ENCODE data around the gene GSK3B. TPM values are rescaled to one million over a fixed set of nuclear protein-coding genes. Genes with fewer than 3 reads are reported as not detected.

The GSK3B gene
- total RNA-seq, 2 donors from 2014 or later, result 42.2 to 45.2 TPM

DNA sequence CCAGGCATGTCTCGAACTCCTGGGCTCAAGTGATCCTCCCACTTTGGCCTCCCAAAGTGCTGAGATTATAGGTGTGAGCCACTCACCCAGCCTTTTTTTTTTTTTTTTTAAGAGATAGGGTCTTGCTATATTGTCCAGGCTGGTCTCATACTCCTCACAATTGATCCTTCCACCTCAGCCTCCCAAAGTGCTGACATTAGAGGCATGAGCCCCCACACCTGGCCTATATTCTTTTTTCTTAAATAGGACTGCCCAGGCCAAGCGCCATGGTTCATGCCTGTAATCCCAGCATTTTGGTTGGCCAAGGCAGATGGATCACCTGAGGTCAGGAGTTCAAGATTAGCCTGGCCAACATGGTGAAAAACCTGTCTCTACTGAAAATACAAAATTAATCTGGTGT lies 299.8 kb downstream of the GSK3B start:
- no peak overlapping the region for H3K27ac Mint-ChIP-seq
- H3K36me3 Mint-ChIP-seq (ENCODE audit: low read depth), result peaks cover 3% of the 10 kb centered on the region
- no peaks in the 10 kb centered on the region for H3K9me3 ChIP-seq (ENCODE audit: control insufficient read depth, low read length, poor library complexity, severe bottlenecking)
- H3K4me1 Mint-ChIP-seq, result peaks cover 3% of the 10 kb centered on the region
- peaks cover 10% of the 10 kb centered on the region for H3K27me3 Mint-ChIP-seq
- DNase-seq (no peak), ATAC-seq (no peak)
- H3K4me3 Mint-ChIP-seq, result no peak overlapping the region

DNA sequence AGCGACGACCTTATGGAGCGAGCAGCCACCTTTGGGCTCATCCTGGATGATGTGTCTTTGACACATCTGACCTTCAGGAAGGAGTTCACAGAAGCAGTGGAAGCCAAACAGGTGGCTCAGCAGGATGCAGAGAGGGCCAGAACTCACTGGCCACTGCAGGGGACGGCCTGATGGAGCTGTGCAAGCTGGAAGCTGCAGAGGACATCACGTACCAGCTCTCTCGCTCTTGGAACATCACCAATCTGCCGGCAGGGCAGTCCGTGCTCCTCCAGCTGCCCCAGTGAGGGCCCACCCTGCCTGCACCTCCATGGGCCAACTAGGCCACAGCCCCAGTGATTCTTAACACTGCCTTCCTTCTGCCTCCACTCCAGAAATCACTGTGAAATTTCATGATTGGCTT lies 302.0 kb downstream of the GSK3B start:
- peaks cover 10% of the 10 kb centered on the region for H3K27me3 Mint-ChIP-seq

DNA sequence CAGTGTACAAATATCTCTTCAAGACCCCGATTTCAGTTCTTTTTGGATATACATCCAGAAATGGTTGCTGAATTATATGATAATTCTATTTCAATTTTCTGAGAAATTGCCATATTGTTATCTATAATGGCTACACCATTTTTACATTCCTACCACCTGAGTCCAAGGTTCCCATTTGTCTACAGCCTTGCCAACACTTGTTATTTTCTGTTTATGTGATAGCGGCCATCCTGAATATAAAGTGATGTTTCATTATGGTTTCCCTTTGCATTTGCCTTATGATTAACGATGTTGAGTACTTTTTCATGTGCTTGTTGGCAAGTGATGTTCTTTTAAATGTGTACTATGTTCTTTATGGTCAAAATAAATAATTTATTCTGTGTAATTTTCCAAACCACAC lies 303.9 kb downstream of the GSK3B start:
- Mint-ChIP-seq H3K36me3 (ENCODE audit: low read depth) (peaks cover 4% of the 10 kb centered on the region), H3K4me1 (peaks cover under 1% of the 10 kb centered on the region), H3K27me3 (peaks cover 1% of the 10 kb centered on the region), H3K27ac (no peak overlapping the region), H3K4me3 (no peak overlapping the region)
- DNase-seq (no peak), ATAC-seq (no peak)
- H3K9me3 ChIP-seq (ENCODE audit: control insufficient read depth, low read length, poor library complexity, severe bottlenecking), result no peaks in the 10 kb centered on the region

More for the DNA sequence above, 302.0 kb downstream of the GSK3B start:
- H3K9me3 ChIP-seq (ENCODE audit: control insufficient read depth, low read length, poor library complexity, severe bottlenecking), result no peaks in the 10 kb centered on the region
- Mint-ChIP-seq H3K27ac (no peak overlapping the region), H3K4me1 (peaks cover 3% of the 10 kb centered on the region), H3K4me3 (no peak overlapping the region), H3K36me3 (ENCODE audit: low read depth) (peaks cover 4% of the 10 kb centered on the region)
- DNase-seq, result no peak
- ATAC-seq, result no peak

DNA sequence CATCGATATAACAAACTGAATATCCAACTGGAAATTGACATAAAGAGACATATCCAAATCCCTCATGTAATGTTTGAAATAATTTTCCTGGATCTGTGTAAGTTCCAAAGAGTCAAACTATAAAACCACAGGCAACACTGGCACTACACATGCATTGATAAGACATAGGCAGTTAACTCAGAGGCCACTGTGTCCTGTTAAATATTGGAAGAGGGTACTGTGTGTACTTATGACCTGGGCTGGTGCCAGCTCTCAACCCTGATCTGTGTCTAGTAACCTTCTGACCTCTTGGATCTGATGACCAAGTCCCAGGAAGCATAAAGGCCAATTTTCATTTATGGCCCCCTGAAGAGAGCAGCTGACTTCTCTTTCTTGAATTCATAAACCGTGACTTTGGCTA lies 307.8 kb downstream of the GSK3B start:
- ATAC-seq, result no peak

DNA sequence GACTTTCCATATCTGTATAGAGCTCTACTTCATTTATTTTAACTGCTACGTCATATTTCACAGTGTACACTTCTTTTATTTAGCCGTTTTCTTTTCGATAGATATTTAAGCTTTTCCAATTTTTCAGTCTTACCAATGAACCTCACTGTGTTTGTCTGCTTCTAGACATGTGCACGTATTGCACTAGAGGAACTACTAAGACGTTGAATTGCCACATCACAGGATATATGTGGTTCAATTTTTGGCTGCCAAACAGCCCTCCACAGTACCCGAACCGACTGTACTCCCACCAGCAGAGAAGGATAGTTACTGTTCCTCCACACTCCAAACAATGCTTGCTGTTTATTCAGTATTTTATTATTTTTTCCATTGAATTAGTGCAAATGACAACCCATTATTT lies 310.4 kb downstream of the GSK3B start:
- Mint-ChIP-seq H3K27ac (no peak overlapping the region), H3K27me3 (no peaks in the 10 kb centered on the region), H3K4me3 (no peak overlapping the region), H3K36me3 (ENCODE audit: low read depth) (peaks cover 4% of the 10 kb centered on the region), H3K4me1 (peaks cover 2% of the 10 kb centered on the region)
- no peaks in the 10 kb centered on the region for H3K9me3 ChIP-seq (ENCODE audit: control insufficient read depth, low read length, poor library complexity, severe bottlenecking)
- no peak for ATAC-seq
- DNase-seq, result no peak

More for the DNA sequence above, 307.8 kb downstream of the GSK3B start:
- H3K9me3 ChIP-seq (ENCODE audit: control insufficient read depth, low read length, poor library complexity, severe bottlenecking), result no peaks in the 10 kb centered on the region
- H3K4me3 Mint-ChIP-seq, result no peak overlapping the region
- no peaks in the 10 kb centered on the region for H3K4me1 Mint-ChIP-seq
- no peaks in the 10 kb centered on the region for H3K27me3 Mint-ChIP-seq
- H3K36me3 Mint-ChIP-seq (ENCODE audit: low read depth), result peaks cover 6% of the 10 kb centered on the region
- no peak overlapping the region for H3K27ac Mint-ChIP-seq
- DNase-seq, result no peak

DNA sequence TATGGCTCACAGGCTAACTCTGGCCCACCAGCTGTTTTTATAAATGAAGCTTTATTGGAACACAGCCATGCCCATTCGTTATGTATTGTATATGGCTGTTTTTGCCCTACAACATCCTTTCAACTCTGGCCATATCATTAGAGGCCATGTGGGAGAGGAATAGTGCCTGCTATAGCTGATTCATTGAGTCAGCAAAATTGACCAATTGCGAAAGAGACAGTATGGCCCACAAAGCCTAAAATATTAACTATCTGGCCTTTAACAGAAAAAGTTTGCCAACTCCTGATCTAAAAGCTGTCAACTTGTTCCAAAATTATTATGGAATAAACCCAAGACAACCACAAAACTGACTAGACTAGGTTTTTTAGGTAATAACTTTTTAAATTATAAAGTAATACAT lies 311.0 kb downstream of the GSK3B start:
- Mint-ChIP-seq H3K27me3 (no peaks in the 10 kb centered on the region), H3K4me3 (no peak overlapping the region), H3K27ac (no peak overlapping the region), H3K36me3 (ENCODE audit: low read depth) (peaks cover 4% of the 10 kb centered on the region), H3K4me1 (peaks cover 2% of the 10 kb centered on the region)
- DNase-seq (no peak), ATAC-seq (no peak)
- H3K9me3 ChIP-seq (ENCODE audit: control insufficient read depth, low read length, poor library complexity, severe bottlenecking), result no peaks in the 10 kb centered on the region

DNA sequence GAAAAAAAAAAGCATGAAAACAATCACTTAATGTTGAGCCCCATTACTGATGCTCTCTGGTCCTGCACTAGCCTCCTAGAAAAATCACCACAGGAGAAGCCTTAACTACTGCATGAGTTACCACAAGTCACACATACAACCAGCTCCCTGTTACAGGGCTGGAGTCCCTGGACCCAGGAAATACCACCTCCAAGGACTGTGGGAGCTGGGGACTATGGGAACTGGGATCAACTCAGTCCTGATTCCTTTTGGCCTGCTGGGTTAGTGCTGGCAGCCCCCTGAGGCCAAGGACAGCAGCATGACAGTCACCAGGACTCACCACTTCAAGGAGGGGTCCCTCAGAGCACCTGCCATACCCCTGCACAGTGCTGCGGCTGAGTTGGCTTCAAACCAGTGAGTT lies 311.8 kb downstream of the GSK3B start:
- H3K9me3 ChIP-seq (ENCODE audit: control insufficient read depth, low read length, poor library complexity, severe bottlenecking), result no peaks in the 10 kb centered on the region
- no peak overlapping the region for H3K4me3 Mint-ChIP-seq

DNA sequence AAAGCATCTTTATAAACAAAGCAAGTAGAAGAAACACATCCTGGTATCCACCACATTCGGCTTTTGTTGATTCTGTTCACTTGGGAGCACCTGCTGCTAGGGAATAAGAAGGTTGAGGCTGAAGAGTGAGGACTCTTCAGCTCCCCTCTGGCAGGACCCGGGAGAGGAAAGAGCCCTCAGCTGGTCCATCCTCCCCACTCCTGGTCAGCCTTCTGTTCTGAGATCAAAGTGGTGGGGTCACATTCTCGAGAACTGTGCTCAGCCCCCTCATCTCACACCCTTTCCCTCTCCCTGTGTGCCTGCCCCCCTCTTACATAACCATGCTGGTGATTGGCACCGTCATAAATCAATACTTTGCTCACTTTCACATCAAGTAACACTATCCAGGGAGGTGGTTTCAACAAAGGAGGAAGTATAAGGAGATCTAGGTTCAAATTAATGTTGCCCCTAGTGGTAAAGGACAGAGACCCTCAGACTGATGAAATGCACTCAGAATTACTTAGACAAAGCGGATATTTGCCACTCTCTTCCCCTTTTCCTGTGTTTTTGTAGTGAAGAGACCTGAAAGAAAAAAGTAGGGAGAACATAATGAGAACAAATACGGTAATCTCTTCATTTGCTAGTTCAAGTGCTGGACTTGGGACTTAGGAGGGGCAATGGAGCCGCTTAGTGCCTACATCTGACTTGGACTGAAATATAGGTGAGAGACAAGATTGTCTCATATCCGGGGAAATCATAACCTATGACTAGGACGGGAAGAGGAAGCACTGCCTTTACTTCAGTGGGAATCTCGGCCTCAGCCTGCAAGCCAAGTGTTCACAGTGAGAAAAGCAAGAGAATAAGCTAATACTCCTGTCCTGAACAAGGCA lies 312.7 kb downstream of the GSK3B start, which contains the start of gene NR1I2:
NR1I2 (plus strand) TSS at position 772 of the 869 bp plus-strand sequence.
- DNase-seq (no peak), ATAC-seq (no peak)
- peak within 1 kb of the TSS; percentile 35 for H3K27ac Mint-ChIP-seq
- H3K36me3 Mint-ChIP-seq (ENCODE audit: low read depth), result peaks cover 2% of the 10 kb centered on the region
- peaks cover 2% of the 10 kb centered on the region for H3K4me1 Mint-ChIP-seq
- H3K27me3 Mint-ChIP-seq, result no peaks in the 10 kb centered on the region
- no peak within 1 kb of the TSS for H3K4me3 Mint-ChIP-seq
- H3K9me3 ChIP-seq (ENCODE audit: control insufficient read depth, low read length, poor library complexity, severe bottlenecking), result no peaks in the 10 kb centered on the region

More for the DNA sequence above, 311.8 kb downstream of the GSK3B start:
- H3K27me3 Mint-ChIP-seq, result no peaks in the 10 kb centered on the region
- H3K4me1 Mint-ChIP-seq, result peaks cover 2% of the 10 kb centered on the region
- no peak for DNase-seq
- no peak overlapping the region for H3K27ac Mint-ChIP-seq
- peaks cover 4% of the 10 kb centered on the region for H3K36me3 Mint-ChIP-seq (ENCODE audit: low read depth)
- ATAC-seq, result no peak

DNA sequence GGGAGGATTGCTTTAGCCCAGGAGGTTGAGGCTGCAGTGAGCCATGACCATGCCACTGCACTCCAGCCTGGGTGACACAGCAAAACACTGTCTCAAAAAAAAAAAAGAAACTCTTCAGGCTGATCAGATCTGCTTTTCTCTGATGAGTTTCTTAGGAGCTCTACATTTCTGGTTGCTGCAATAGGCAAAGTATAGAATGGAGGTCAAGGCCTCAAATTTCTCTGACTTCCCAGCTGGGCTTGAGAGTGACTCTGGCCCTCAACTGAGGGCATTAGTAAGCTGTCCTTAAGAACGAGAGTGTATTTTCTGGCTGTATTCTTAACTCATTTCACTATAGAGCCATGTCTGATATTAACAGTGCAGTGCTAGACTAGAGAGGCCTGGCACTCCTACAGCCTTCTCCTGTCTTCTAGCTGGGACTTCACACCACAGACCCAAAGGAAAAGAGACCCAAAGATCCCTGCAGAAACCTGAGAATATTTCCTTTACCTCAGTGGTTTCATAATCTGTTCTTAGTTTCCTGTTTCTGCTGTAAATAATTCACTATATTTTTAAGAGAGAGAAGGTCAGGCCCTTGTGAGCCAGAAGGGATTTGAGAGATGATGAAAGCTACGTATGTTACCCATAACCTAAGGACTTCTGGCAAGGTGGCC lies 314.4 kb downstream of the GSK3B start:
- Mint-ChIP-seq H3K27ac (no peak overlapping the region), H3K36me3 (ENCODE audit: low read depth) (peaks cover 4% of the 10 kb centered on the region), H3K4me1 (peaks cover 2% of the 10 kb centered on the region), H3K4me3 (no peak overlapping the region), H3K27me3 (no peaks in the 10 kb centered on the region)
- ATAC-seq (no peak), DNase-seq (no peak)
- no peaks in the 10 kb centered on the region for H3K9me3 ChIP-seq (ENCODE audit: control insufficient read depth, low read length, poor library complexity, severe bottlenecking)

DNA sequence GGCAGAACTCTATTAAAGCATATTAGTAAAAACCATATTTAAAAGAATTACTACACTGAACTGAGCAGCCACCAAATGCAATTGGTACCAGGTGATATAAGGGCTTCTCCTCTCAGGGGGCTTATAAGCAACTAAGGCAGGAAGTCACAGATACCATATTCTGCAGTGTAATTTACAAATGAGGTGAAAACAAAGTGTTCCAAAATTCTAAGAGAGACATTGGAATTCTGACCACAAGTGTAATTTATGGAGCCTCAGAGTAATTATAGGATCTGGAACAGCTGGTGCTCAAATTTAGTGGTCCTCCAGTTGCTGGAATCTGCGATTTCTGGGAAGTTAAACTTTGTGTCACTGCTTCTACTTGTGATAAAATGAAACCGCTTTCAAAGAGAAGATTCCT lies 315.4 kb downstream of the GSK3B start:
- Mint-ChIP-seq H3K36me3 (ENCODE audit: low read depth) (peaks cover 3% of the 10 kb centered on the region), H3K4me3 (no peak overlapping the region), H3K4me1 (peaks cover 2% of the 10 kb centered on the region), H3K27ac (no peak overlapping the region), H3K27me3 (no peaks in the 10 kb centered on the region)
- H3K9me3 ChIP-seq (ENCODE audit: control insufficient read depth, low read length, poor library complexity, severe bottlenecking), result no peaks in the 10 kb centered on the region
- DNase-seq (no peak), ATAC-seq (no peak)

DNA sequence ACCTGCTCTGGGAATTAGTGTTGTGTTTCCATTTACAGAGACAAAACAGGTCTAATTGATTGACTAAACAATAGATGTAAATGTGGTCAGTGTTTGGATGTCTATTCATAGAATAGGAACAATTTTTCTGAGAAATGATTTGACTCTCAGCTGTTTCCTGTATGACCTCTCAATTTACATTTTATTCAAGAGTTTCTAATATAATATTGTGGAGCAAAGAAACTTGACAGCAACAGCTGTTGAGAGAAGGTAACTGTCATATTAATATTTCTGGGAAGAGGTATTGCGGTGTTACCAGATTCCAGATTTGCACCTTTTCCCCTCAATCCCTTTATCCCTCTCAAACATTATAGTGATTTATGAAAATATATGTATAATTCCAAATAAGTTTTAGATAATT lies 316.1 kb downstream of the GSK3B start:
- no peak for DNase-seq
- Mint-ChIP-seq H3K36me3 (ENCODE audit: low read depth) (peaks cover 3% of the 10 kb centered on the region), H3K4me3 (no peak overlapping the region), H3K27me3 (no peaks in the 10 kb centered on the region), H3K4me1 (peaks cover 2% of the 10 kb centered on the region), H3K27ac (no peak overlapping the region)
- H3K9me3 ChIP-seq (ENCODE audit: control insufficient read depth, low read length, poor library complexity, severe bottlenecking), result no peaks in the 10 kb centered on the region
- no peak for ATAC-seq

DNA sequence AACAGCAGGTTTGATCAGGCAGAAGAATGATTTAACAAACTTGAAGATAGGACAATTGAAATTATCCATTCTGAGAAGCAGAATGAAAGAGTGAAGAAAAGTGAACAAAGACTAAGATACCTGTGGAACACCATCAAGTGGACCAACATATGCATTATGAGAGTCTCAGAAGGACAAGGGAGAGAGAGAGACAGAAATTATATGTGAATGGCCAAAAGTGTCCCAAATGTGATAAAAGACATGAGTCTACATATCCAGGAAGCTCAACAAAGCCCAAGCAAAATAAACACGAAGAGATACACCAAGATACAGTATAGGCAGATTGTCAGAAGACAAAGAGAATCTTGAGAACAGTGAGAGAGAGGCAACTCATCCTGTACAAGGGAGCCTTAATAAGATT lies 317.9 kb downstream of the GSK3B start:
- no peaks in the 10 kb centered on the region for H3K9me3 ChIP-seq (ENCODE audit: control insufficient read depth, low read length, poor library complexity, severe bottlenecking)
- Mint-ChIP-seq H3K27me3 (no peaks in the 10 kb centered on the region), H3K4me1 (peaks cover 2% of the 10 kb centered on the region), H3K36me3 (ENCODE audit: low read depth) (peaks cover 3% of the 10 kb centered on the region), H3K4me3 (no peak overlapping the region), H3K27ac (no peak overlapping the region)
- no peak for ATAC-seq
- DNase-seq, result no peak

DNA sequence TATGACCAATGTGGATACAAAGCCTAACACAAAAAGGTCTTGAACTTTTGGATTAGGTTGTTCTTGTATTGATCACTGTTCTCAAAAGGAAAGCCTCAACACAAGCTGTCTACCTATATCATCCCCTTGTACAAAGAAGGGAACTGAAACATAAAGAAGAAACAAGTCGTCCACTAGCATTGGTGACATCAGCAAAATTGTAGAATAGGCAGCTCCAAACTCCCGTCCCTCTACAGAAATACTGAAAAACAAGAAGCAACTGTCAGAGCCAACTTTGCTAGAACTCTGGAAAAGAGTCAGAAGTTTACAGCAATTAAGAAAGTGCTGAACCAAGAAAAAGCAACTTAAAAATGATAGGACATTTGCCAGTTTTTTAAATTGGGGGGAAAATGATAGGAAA lies 319.8 kb downstream of the GSK3B start:
- Mint-ChIP-seq H3K36me3 (ENCODE audit: low read depth) (peaks cover 3% of the 10 kb centered on the region), H3K4me3 (no peak overlapping the region), H3K27me3 (no peaks in the 10 kb centered on the region), H3K4me1 (no peaks in the 10 kb centered on the region), H3K27ac (no peak overlapping the region)
- ATAC-seq (no peak), DNase-seq (no peak)
- no peaks in the 10 kb centered on the region for H3K9me3 ChIP-seq (ENCODE audit: control insufficient read depth, low read length, poor library complexity, severe bottlenecking)
